ENCODE measurements around the gene ALDH18A1.
A peak's percentile ranks its signal among the peaks of the same experiment; 100 is the strongest.

The ALDH18A1 gene

GRCh38 chr10:95562341-95562965 lies 94.1 kb downstream of the ALDH18A1 start:
- H3K9me3 ChIP-seq (ENCODE audit: low read length): no peaks in the 10 kb centered on the region
- H2AFZ ChIP-seq (ENCODE audit: low read length): no peak overlapping the region
- no peaks in the 10 kb centered on the region for H3K36me3 ChIP-seq (ENCODE audit: insufficient read depth, low read length)
- no peaks in the 10 kb centered on the region for H4K20me1 ChIP-seq (ENCODE audit: insufficient read depth, low read length)
- no peaks in the 10 kb centered on the region for H3F3A ChIP-seq (ENCODE audit: insufficient read depth, low read length)
- TF ChIP-seq EZH2 (IDR thresholded peaks at IDR 0.05; ENCODE audit: borderline replicate concordance, low read length): no peak
- TF ChIP-seq CTCF (IDR thresholded peaks at IDR 0.05; ENCODE audit: low read length): no peak
- no peak overlapping the region for H3K9ac ChIP-seq (ENCODE audit: low read length)
- H3K27ac ChIP-seq (ENCODE audit: low read depth, low read length, poor library complexity, severe bottlenecking): no peak overlapping the region
- no peaks in the 10 kb centered on the region for H3K9me2 ChIP-seq (ENCODE audit: low read depth, low read length)
- H3K4me2 ChIP-seq (ENCODE audit: low read length): no peak overlapping the region
- no peaks in the 10 kb centered on the region for H3K79me2 ChIP-seq (ENCODE audit: insufficient read depth, low read length)
- H3K27me3 ChIP-seq (ENCODE audit: insufficient read depth, low read length): no peaks in the 10 kb centered on the region
- no peak overlapping the region for H3K4me3 ChIP-seq (ENCODE audit: low read depth, low read length, poor library complexity, severe bottlenecking)
- no peaks in the 10 kb centered on the region for H3K4me1 ChIP-seq (ENCODE audit: insufficient read depth, low read length, severe bottlenecking)

GRCh38 chr10:95561864-95562177 lies 94.7 kb downstream of the ALDH18A1 start:
- Histone ChIP-seq H3K4me1 (ENCODE audit: insufficient read depth, low read length, severe bottlenecking) (no peaks in the 10 kb centered on the region), H3K36me3 (ENCODE audit: insufficient read depth, low read length) (no peaks in the 10 kb centered on the region), H3K9me3 (ENCODE audit: low read length) (no peaks in the 10 kb centered on the region), H3K4me3 (ENCODE audit: low read depth, low read length, poor library complexity, severe bottlenecking) (peak overlapping the region; percentile 74), H3K79me2 (ENCODE audit: insufficient read depth, low read length) (no peaks in the 10 kb centered on the region), H3K27me3 (ENCODE audit: insufficient read depth, low read length) (no peaks in the 10 kb centered on the region), H3K9me2 (ENCODE audit: low read depth, low read length) (no peaks in the 10 kb centered on the region), H3K4me2 (ENCODE audit: low read length) (peak overlapping the region; percentile 58), H3K27ac (ENCODE audit: low read depth, low read length, poor library complexity, severe bottlenecking) (no peak overlapping the region), H2AFZ (ENCODE audit: low read length) (no peak overlapping the region), H3K9ac (ENCODE audit: low read length) (no peak overlapping the region), H3F3A (ENCODE audit: insufficient read depth, low read length) (no peaks in the 10 kb centered on the region), H4K20me1 (ENCODE audit: insufficient read depth, low read length) (no peaks in the 10 kb centered on the region)
- TF ChIP-seq CTCF (IDR thresholded peaks at IDR 0.05; ENCODE audit: low read length) (no peak), EZH2 (IDR thresholded peaks at IDR 0.05; ENCODE audit: borderline replicate concordance, low read length) (no peak)

GRCh38 chr10:95561177-95561863 lies 95.2 kb downstream of the ALDH18A1 start, which contains the start of gene SORBS1:
Gene SORBS1 (minus strand): TSS chr10:95561371. CDS start chr10:95441135, 120,236 bp downstream.
- no peaks in the 10 kb centered on the region for H3K4me1 ChIP-seq (ENCODE audit: insufficient read depth, low read length, severe bottlenecking)
- peak within 1 kb of the TSS; percentile 56; the same call in 1 of the 2 replicates for H3K9ac ChIP-seq (ENCODE audit: low read length)
- H3K79me2 ChIP-seq (ENCODE audit: insufficient read depth, low read length): no peaks in the 10 kb centered on the region
- no peaks in the 10 kb centered on the region for H3K27me3 ChIP-seq (ENCODE audit: insufficient read depth, low read length)
- H2AFZ ChIP-seq (ENCODE audit: low read length): no peak within 1 kb of the TSS
- no peaks in the 10 kb centered on the region for H3K9me3 ChIP-seq (ENCODE audit: low read length)
- peak within 1 kb of the TSS; percentile 74 for H3K4me3 ChIP-seq (ENCODE audit: low read depth, low read length, poor library complexity, severe bottlenecking)
- TF ChIP-seq CTCF (IDR thresholded peaks at IDR 0.05; ENCODE audit: low read length): no peak
- TF ChIP-seq EZH2 (IDR thresholded peaks at IDR 0.05; ENCODE audit: borderline replicate concordance, low read length): no peak
- H4K20me1 ChIP-seq (ENCODE audit: insufficient read depth, low read length): no peaks in the 10 kb centered on the region
- no peaks in the 10 kb centered on the region for H3F3A ChIP-seq (ENCODE audit: insufficient read depth, low read length)
- H3K27ac ChIP-seq (ENCODE audit: low read depth, low read length, poor library complexity, severe bottlenecking): no peak within 1 kb of the TSS
- H3K36me3 ChIP-seq (ENCODE audit: insufficient read depth, low read length): no peaks in the 10 kb centered on the region
- peak within 1 kb of the TSS; percentile 96 for H3K4me2 ChIP-seq (ENCODE audit: low read length)
- no peaks in the 10 kb centered on the region for H3K9me2 ChIP-seq (ENCODE audit: low read depth, low read length)

Measured in OCI-LY1 (cell line).